ENCODE data around the gene NRBP1. TPM values are rescaled to one million over a fixed set of nuclear protein-coding genes. Genes with fewer than 3 reads are reported as not detected.

The NRBP1 gene
- total and polyA plus RNA-seq, 2 experiments from 2014 or later, result 114 to 165 TPM

DNA sequence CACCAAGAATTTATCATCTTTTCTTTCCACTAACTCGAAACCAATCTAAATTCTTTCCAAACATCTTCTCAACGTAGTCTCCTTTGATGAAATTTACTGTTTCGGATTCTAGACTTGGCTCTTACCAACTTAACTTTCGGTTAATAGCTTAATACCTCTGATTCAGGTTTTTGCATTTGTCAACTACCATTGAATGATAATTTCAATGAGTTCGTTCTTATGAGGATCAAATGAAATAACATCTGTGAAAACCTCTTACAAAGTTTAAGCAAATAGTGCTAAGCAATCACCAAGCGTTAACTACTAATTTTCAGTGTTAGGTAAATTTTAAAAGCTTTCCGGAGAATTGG is 593 bp upstream of the NRBP1 start:
- no peak for DNase-seq (ENCODE audit: low spot score)
- peak overlapping the region; percentile 75 for H2AFZ ChIP-seq
- WGBS (ENCODE audit: low lambda C conversion rate, missing lambda C conversion rate), result 25% methylated on average over 7 of the region's 7 CpGs

DNA sequence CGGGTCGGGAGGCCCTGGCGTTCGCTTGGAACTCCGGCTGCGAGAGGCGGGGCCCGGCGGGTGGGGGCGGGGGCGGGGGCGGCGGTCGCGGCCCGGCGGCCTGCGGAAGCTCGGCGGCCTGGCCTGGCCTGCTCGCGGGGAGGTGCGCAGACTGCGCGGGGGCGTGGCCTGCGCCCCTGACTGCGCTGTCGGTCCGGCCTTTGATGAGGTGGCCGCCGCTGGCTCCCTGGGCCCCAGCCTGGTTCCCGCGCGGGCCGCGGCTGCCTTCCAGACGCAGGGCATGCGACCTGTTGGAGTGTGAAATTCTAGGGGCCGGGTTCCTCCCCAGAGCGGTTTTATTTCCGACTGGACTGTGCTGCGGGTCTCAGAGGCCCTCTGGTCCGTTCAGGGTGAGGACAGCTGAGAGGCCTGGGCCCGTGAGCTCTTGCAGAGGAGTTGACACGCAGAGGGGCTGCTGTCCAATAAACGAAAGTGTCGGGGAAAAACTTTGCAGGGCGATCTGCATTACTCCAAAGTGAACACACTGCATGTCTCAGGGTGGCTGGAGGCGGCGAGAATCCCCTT is 629 bp downstream of the NRBP1 start:
- Histone ChIP-seq H2AFZ (peak overlapping the region; percentile 57), H3K9me2 (replicated peaks; ENCODE audit: insufficient read depth) (no peaks in the 10 kb centered on the region), H3K36me3 (replicated peaks; ENCODE audit: insufficient read depth, low read depth) (no peaks in the 10 kb centered on the region), H3K27ac (peak overlapping the region; percentile 100), H3K4me3 (peak overlapping the region; percentile 70), H4K20me1 (ENCODE audit: insufficient read depth, poor library complexity, severe bottlenecking) (peaks cover 50% of the 10 kb centered on the region), H3K79me2 (peaks cover 52% of the 10 kb centered on the region), H3K9me3 (ENCODE audit: low read depth) (no peaks in the 10 kb centered on the region), H3K27me3 (no peaks in the 10 kb centered on the region), H3K4me1 (ENCODE audit: insufficient read depth) (peaks cover 13% of the 10 kb centered on the region), H3K4me2 (peak overlapping the region; percentile 91)
- DNase-seq (ENCODE audit: low spot score), result peak; percentile 94
- WGBS (ENCODE audit: low lambda C conversion rate, missing lambda C conversion rate), result 1% methylated on average over 25 of the region's 51 CpGs
- TF ChIP-seq EZH2phosphoT487 (IDR thresholded peaks at IDR 0.05; ENCODE audit: low read depth, severe bottlenecking, unreplicated experiment) (no peak), EZH2 (IDR thresholded peaks at IDR 0.05; ENCODE audit: borderline replicate concordance) (no peak)

More for the DNA sequence above, 593 bp upstream of the NRBP1 start:
- Histone ChIP-seq H3K79me2 (peaks cover 40% of the 10 kb centered on the region), H3K27ac (peak overlapping the region; percentile 100), H3K9me3 (ENCODE audit: low read depth) (no peaks in the 10 kb centered on the region), H3K4me2 (peak overlapping the region; percentile 71), H3K27me3 (no peaks in the 10 kb centered on the region), H3K9me2 (replicated peaks; ENCODE audit: insufficient read depth) (no peaks in the 10 kb centered on the region), H3K4me1 (ENCODE audit: insufficient read depth) (peaks cover 13% of the 10 kb centered on the region), H4K20me1 (ENCODE audit: insufficient read depth, poor library complexity, severe bottlenecking) (peaks cover 38% of the 10 kb centered on the region), H3K4me3 (peak overlapping the region; percentile 73), H3K36me3 (replicated peaks; ENCODE audit: insufficient read depth, low read depth) (no peaks in the 10 kb centered on the region)
- no peak for TF ChIP-seq EZH2 (IDR thresholded peaks at IDR 0.05; ENCODE audit: borderline replicate concordance)
- TF ChIP-seq, protein P1, sequence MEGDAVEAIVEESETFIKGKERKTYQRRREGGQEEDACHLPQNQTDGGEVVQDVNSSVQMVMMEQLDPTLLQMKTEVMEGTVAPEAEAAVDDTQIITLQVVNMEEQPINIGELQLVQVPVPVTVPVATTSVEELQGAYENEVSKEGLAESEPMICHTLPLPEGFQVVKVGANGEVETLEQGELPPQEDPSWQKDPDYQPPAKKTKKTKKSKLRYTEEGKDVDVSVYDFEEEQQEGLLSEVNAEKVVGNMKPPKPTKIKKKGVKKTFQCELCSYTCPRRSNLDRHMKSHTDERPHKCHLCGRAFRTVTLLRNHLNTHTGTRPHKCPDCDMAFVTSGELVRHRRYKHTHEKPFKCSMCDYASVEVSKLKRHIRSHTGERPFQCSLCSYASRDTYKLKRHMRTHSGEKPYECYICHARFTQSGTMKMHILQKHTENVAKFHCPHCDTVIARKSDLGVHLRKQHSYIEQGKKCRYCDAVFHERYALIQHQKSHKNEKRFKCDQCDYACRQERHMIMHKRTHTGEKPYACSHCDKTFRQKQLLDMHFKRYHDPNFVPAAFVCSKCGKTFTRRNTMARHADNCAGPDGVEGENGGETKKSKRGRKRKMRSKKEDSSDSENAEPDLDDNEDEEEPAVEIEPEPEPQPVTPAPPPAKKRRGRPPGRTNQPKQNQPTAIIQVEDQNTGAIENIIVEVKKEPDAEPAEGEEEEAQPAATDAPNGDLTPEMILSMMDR (IDR thresholded peaks at IDR 0.05; ENCODE audit: poor library complexity), result no peak
- TF ChIP-seq EZH2phosphoT487 (IDR thresholded peaks at IDR 0.05; ENCODE audit: low read depth, severe bottlenecking, unreplicated experiment), result no peak

DNA sequence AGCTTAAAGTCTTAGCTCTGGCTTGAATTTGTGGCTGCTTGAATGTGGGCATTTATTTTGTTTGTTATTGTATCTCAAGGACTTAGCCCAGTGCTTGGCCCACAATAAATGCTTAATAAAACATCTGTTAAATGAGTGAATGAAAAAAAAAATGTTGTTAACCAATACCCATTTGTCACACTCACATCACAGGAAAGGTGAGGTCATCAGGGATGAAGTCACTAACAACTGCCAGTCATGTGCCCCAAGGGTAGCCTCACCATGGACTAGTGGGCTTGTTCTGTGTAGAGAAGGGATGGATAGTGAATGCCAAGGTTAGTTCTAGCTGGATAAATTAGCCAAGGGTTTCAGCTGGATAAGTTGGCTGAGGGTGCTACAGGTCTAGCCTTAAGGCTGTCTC is 3.0 kb downstream of the NRBP1 start:
- no peaks in the 10 kb centered on the region for H3K9me3 ChIP-seq (ENCODE audit: low read depth)
- H3K27ac ChIP-seq, result no peak overlapping the region
- no peaks in the 10 kb centered on the region for H3K9me2 ChIP-seq (replicated peaks; ENCODE audit: insufficient read depth)
- H3K4me2 ChIP-seq, result peak overlapping the region; percentile 91
- no peak overlapping the region for H3K4me3 ChIP-seq
- peaks cover 56% of the 10 kb centered on the region for H4K20me1 ChIP-seq (ENCODE audit: insufficient read depth, poor library complexity, severe bottlenecking)
- DNase-seq (ENCODE audit: low spot score), result no peak
- no peak overlapping the region for H2AFZ ChIP-seq
- no peaks in the 10 kb centered on the region for H3K27me3 ChIP-seq
- H3K79me2 ChIP-seq, result peaks cover 63% of the 10 kb centered on the region
- no peaks in the 10 kb centered on the region for H3K36me3 ChIP-seq (replicated peaks; ENCODE audit: insufficient read depth, low read depth)
- TF ChIP-seq EZH2 (IDR thresholded peaks at IDR 0.05; ENCODE audit: borderline replicate concordance), result no peak
- peaks cover 13% of the 10 kb centered on the region for H3K4me1 ChIP-seq (ENCODE audit: insufficient read depth)

DNA sequence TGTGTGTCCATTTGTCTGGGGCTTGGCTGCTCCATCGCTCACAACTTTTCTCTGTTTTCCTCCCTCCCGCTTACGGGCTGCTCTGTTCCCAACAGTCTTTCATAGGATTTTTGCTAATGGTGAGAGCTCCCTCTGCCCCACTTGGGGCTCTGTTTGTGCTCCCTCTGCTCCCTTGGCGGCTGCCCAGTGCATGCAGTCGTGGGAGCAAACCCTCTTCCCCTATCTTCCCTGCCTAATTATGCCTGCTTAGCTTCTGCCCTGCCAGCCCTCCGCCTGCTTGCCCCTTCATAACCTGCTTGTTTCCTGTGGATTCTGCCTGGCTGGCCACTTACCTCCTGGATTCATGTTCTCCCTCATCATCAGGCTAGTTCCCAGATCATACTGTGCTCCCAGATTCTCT is 7.2 kb downstream of the NRBP1 start:
- no peak overlapping the region for H3K27ac ChIP-seq
- peaks cover 3% of the 10 kb centered on the region for H3K4me1 ChIP-seq (ENCODE audit: insufficient read depth)
- no peaks in the 10 kb centered on the region for H3K36me3 ChIP-seq (replicated peaks; ENCODE audit: insufficient read depth, low read depth)
- no peak for DNase-seq (ENCODE audit: low spot score)
- H3K4me2 ChIP-seq, result no peak overlapping the region
- H2AFZ ChIP-seq, result no peak overlapping the region
- H3K27me3 ChIP-seq, result no peaks in the 10 kb centered on the region
- peaks cover 45% of the 10 kb centered on the region for H3K79me2 ChIP-seq
- TF ChIP-seq, protein P1 (IDR thresholded peaks at IDR 0.05; ENCODE audit: poor library complexity), result no peak
- TF ChIP-seq EZH2 (IDR thresholded peaks at IDR 0.05; ENCODE audit: borderline replicate concordance) (no peak), EZH2phosphoT487 (IDR thresholded peaks at IDR 0.05; ENCODE audit: low read depth, severe bottlenecking, unreplicated experiment) (no peak)
- WGBS (ENCODE audit: low lambda C conversion rate, missing lambda C conversion rate), result 90% methylated on average over 6 of the region's 6 CpGs
- no peak overlapping the region for H3K4me3 ChIP-seq
- H4K20me1 ChIP-seq (ENCODE audit: insufficient read depth, poor library complexity, severe bottlenecking), result peaks cover 41% of the 10 kb centered on the region
- no peaks in the 10 kb centered on the region for H3K9me2 ChIP-seq (replicated peaks; ENCODE audit: insufficient read depth)
- H3K9me3 ChIP-seq (ENCODE audit: low read depth), result no peaks in the 10 kb centered on the region
